Esophagus (tissue), 2 donors: Measurements from ENCODE around the gene CATSPERB. TPM values are rescaled to one million over a fixed set of nuclear protein-coding genes. Genes with fewer than 3 reads are reported as not detected.
"Not testable (repeated sequence)": the region's sequence is repeated elsewhere in the genome, so short reads cannot be mapped to it uniquely, and the experiment has no call there.

Source experiments
- H3K27ac ChIP-seq, 2 donors: one replicate each; pipeline ENCODE4 v1.5.1; 2013; ENCODE audit warnings: low read depth in 2 of 2, mild to moderate bottlenecking in 2 of 2, inconsistent platforms in 1 of 2, low read length in 1 of 2, moderate library complexity in 1 of 2
- H3K27me3 ChIP-seq, 2 donors: one replicate each; pipeline ENCODE4 v1.6.1; 2013; ENCODE audit warnings: low read length in 2 of 2, control low read depth in 1 of 2, mild to moderate bottlenecking in 1 of 2; ENCODE audit not compliant: insufficient read depth in 2 of 2, control insufficient read depth in 1 of 2
- H3K36me3 ChIP-seq, 2 donors: one replicate each; pipeline ENCODE4 v1.6.1; 2013; ENCODE audit warnings: low read length in 1 of 2; ENCODE audit not compliant: control insufficient read depth in 2 of 2, insufficient read depth in 2 of 2
- H3K4me1 ChIP-seq, 2 donors: one replicate each; pipeline ENCODE4 v1.6.1; 2013; ENCODE audit warnings: low read length in 1 of 2; ENCODE audit not compliant: control insufficient read depth in 2 of 2, insufficient read depth in 2 of 2
- H3K4me3 ChIP-seq, 2 donors: one replicate each; pipeline ENCODE4 v1.5.1; 2013; ENCODE audit warnings: low read length in 2 of 2, mild to moderate bottlenecking in 2 of 2, low read depth in 1 of 2, moderate library complexity in 1 of 2
- H3K9me3 ChIP-seq, 2 donors: one replicate each; pipeline ENCODE4 v1.6.1; 2013; ENCODE audit warnings: mild to moderate bottlenecking in 2 of 2, low read depth in 1 of 2, low read length in 1 of 2, moderate library complexity in 1 of 2; ENCODE audit not compliant: control insufficient read depth in 2 of 2, insufficient read depth in 1 of 2
- WGBS, 2 donors: extraction: QIAGEN DNeasy Blood & Tissue Kit; methylation state at CpG; one replicate each; pipeline ENCODE4 v1.1.7; 2013; 5-methylcytosine and 5-hydroxymethylcytosine counted together
- polyA plus RNA-seq, 2 donors: library from polyadenylated mRNA; stranded (reverse); fragments of 200-250 nt; gene quantifications; one replicate each; pipeline ENCODE4 v1.2.3, GENCODE V29; 2013
- donor health status: healthy with polysubstance abuse.
- donor health status: Bipolar disorder and iron deficiency.

CATSPERB gene
- polyA plus RNA-seq, 2 donors = 0.19 to 0.69 TPM

DNA sequence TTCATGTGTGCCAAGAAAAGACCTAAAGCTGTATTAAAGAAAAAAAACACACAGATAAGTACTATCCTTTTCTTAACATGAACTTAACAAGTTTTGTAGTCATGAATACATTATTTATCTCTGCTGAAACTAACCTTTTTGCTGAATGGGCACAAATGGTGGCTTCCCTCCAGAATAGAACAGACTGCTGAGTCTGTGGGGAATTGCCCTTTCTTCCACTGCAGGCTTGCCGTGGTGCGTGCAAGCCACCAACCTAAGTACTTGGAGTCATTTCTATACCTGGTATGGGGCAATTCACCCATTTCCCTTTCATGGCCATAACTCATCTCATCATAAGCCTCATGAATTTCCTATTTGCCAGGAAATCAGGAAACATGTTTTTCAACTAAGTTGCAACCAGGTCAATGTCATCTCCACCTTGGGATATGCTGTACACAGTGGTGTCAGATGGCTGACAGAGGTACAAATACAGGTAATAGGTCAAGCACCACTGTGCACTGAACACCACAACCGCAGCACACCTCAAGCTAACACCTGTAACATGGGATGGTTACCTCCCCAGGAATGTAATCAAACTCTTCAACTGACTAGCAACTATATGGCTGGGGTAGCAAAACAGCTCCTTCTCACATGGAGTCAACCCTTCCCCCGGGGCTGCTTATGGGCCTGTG lies 49.9 kb downstream of the CATSPERB start:
- WGBS, 2 donors = 86 to 90% methylated on average over 4 of the region's 4 CpGs

DNA sequence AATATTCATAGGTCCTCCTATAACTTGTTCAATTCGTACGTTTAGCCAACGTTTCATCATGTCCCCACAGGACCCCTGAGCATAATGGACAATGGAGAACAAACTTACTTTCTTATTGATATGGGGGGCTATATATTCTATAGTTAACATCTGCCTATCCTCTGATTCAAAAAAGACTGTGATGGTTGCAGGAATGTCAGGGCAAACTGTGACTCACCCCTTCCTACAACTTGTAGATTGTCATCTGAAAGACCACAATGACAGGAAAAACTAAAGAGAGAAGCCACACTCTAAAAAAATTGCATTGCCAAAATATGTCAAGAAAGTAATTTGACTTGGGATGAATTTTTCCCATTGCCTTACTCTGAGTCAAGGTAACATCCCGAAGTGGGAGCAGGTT lies 50.8 kb downstream of the CATSPERB start:
- Histone ChIP-seq H3K4me1 (no peaks in the 10 kb centered on the region), H3K36me3 (no peaks in the 10 kb centered on the region), H3K27ac (no peak overlapping the region), H3K27me3 (no peaks in the 10 kb centered on the region), H3K9me3 (peaks cover 0 to 4% of the 10 kb centered on the region in 2 donors), H3K4me3 (no peak overlapping the region)
- 84 to 87% methylated on average over 4 of the region's 4 CpGs for WGBS, 2 donors

More for the DNA sequence above, 49.9 kb downstream of the CATSPERB start:
- Histone ChIP-seq H3K4me3 (no peak overlapping the region), H3K4me1 (no peaks in the 10 kb centered on the region), H3K27me3 (no peaks in the 10 kb centered on the region), H3K36me3 (no peaks in the 10 kb centered on the region), H3K27ac (no peak overlapping the region), H3K9me3 (peaks cover 0 to 4% of the 10 kb centered on the region in 2 donors)

DNA sequence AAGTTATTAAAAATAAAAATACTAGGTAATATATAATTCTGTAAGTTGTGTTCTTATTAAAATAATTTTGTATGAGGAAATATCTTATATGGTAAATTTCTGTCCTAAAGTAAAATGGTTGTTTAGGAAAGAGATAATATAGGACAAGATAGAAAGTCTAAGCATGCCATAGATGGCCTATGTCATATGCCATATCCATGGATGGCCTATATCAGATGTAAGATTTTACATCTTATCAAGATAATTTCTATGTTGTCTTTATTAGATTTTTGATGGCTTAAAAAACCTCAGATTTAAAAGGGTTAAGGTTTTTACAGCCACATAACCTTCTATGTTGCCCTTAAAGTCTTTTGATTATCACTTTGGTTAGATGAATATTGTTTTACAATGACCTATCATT lies 52.6 kb downstream of the CATSPERB start:
- peaks cover 0 to 4% of the 10 kb centered on the region in 2 donors for H3K9me3 ChIP-seq
- H3K36me3 ChIP-seq = no peaks in the 10 kb centered on the region
- no peaks in the 10 kb centered on the region for H3K4me1 ChIP-seq
- no peak overlapping the region for H3K4me3 ChIP-seq
- H3K27me3 ChIP-seq = no peaks in the 10 kb centered on the region
- no peak overlapping the region for H3K27ac ChIP-seq

DNA sequence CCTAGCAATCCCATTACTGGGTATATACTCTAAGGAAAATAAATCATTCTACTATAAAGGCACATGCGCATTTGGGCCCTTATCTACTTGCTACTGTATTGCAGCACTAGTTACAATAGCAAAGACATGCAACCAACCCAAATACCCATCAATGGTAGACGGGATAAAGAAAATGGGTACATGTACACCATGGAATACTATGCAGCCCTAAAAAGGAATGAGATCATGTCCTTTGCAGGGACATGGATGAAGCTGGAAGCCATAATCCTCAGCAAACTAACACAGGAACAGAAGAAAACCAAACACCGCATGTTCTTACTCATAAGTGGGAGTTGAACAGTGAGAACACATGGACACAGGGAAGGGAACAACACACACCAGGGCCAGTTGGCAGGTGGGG lies 54.2 kb downstream of the CATSPERB start:
- WGBS, 2 donors = 92 to 98% methylated on average over 3 of the region's 3 CpGs
- not testable (repeated sequence) for H3K36me3 ChIP-seq, H3K27ac ChIP-seq, H3K9me3 ChIP-seq, H3K27me3 ChIP-seq, H3K4me3 ChIP-seq, H3K4me1 ChIP-seq

DNA sequence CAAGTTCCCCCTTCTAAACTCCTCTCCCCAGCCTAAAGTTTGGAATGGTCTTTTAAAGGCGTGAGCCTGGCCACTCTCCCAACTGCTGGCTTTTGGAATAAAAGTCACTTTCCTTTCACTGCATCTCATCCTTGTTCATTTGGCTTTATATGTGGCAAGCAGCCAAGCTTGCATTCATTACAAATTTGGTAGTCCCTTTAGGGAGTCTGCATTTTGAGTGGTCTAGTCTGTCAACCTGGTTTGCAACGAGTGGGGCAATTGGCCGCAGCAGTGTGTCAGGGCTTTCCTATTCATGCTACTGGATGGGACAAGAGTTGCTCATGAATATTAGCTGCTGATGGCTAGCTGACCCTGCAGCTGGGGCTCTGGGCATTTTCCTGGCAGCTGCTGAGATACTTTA lies 57.0 kb downstream of the CATSPERB start:
- no peaks in the 10 kb centered on the region for H3K4me1 ChIP-seq
- H3K36me3 ChIP-seq = no peaks in the 10 kb centered on the region
- H3K9me3 ChIP-seq = no peaks in the 10 kb centered on the region
- 58 to 81% methylated on average over 3 of the region's 3 CpGs for WGBS, 2 donors
- no peak overlapping the region for H3K4me3 ChIP-seq
- H3K27ac ChIP-seq = no peak overlapping the region
- H3K27me3 ChIP-seq = no peaks in the 10 kb centered on the region

DNA sequence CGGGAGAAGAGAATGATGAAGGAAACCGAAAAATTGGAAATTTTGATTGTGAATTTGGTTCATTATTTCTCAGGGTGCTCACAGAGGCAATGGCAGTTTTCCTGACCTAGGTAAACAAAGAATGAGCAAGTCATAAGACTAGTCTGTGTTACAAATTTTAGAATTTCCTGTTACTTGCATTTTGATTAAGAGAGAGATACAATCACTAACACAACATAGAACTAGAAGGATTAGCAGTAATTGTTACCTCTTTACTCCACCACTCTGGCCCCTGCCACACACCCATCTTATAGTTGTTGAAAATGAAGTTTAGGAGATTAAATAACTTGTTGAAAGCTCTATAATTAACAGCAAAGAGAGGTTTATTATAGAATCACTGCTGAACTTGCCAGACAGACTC lies 62.0 kb downstream of the CATSPERB start:
- Histone ChIP-seq H3K4me3 (no peak overlapping the region), H3K27ac (no peak overlapping the region), H3K27me3 (no peaks in the 10 kb centered on the region), H3K4me1 (no peaks in the 10 kb centered on the region), H3K36me3 (no peaks in the 10 kb centered on the region), H3K9me3 (no peaks in the 10 kb centered on the region)
- 86 to 87% methylated on average over 2 of the region's 2 CpGs for WGBS, 2 donors

DNA sequence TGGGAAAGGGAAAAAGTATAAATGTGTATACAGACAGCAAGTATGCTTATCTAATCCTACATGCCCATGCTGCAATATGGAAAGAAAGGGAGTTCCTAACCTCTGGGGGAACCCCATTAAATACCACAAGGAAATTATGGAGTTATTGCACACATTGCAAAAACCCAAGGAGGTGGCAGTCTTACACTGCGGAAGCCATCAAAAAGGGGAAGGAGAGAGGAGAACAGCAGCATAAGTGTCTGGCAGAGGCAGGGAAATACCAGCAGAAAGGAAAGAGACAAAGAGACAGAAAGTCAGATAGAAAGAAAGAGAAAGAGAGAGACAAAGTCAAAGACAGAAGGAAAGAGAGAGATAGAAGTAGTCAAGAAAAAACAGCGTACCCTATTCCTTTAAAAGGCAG lies 64.8 kb downstream of the CATSPERB start:
- H3K4me3 ChIP-seq, H3K27ac ChIP-seq, H3K9me3 ChIP-seq, H3K4me1 ChIP-seq, H3K27me3 ChIP-seq, H3K36me3 ChIP-seq: not testable (repeated sequence)
- whole genome bisulfite sequencing, 2 donors = 85 to 95% methylated on average over 2 of the region's 2 CpGs

DNA sequence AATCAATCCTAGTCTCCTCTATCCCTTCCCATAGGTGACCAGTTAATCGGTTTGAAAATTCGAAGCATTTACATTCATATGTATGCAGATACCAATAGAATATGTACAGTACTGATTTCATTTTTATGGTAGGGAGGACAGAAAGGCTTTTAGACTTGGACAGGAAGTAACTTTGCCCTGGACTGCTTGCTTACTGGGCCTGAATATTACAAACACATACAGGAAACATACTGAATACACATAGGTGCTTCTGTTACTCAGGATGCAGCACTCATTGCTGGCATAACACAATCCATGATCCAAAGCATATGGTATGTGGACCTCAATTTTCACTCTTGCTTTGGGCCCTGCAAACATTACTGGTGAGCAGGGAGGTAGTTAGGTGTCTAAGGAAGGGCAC lies 71.1 kb downstream of the CATSPERB start:
- no peaks in the 10 kb centered on the region for H3K27me3 ChIP-seq
- WGBS, 2 donors = 42 to 89% methylated on average over 2 of the region's 2 CpGs
- H3K4me3 ChIP-seq = no peak overlapping the region
- H3K4me1 ChIP-seq = no peaks in the 10 kb centered on the region
- H3K36me3 ChIP-seq = no peaks in the 10 kb centered on the region
- H3K9me3 ChIP-seq = no peaks in the 10 kb centered on the region
- H3K27ac ChIP-seq = no peak overlapping the region

DNA sequence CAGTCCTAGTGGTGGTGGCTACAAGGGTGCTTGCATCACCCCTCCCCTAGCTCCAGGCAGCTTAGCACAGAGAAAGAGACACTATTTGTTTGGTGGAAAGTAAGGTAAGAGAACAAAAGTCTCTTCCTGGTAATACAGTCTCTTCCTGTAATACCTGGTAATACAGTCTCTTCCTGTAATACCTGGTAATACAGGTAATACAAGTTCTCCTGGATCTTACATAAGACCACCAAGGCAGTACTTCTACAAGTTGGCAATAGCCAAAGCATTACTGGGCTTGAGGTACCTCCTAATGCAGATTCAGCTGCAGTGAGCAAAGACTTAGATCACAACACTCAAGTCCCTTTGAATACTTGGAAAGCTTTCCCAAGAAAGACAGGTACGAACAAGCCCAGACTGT lies 77.0 kb downstream of the CATSPERB start:
- H3K4me1 ChIP-seq = peaks cover 4 to 5% of the 10 kb centered on the region in 2 donors
- no peaks in the 10 kb centered on the region for H3K9me3 ChIP-seq
- H3K36me3 ChIP-seq = no peaks in the 10 kb centered on the region
- H3K27me3 ChIP-seq = no peaks in the 10 kb centered on the region
- peak overlapping the region; percentile 26 to 71 for H3K27ac ChIP-seq
- H3K4me3 ChIP-seq = no peak overlapping the region
- 56 to 70% methylated on average over 1 of the region's 1 CpG for WGBS, 2 donors

DNA sequence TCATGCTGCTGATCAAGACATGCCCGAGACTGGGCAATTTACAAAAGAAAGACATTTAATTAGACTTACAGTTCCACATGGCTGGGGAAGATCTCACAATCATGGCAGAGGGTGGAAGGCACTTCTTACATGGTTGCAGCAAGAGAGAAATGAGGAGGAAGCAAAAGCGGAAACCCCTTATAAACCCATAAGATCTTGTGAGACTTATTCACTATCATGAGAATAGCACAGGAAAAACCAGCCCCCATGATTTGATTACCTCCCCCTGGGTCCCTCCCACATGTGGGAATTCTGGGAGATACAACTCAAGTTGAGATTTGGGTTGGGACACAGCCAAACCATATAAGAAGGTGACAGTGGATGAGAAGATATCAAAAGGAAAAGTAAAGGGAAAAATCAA lies 78.4 kb downstream of the CATSPERB start:
- 94 to 97% methylated on average over 2 of the region's 2 CpGs for WGBS, 2 donors
- no peak overlapping the region for H3K4me3 ChIP-seq
- H3K4me1 ChIP-seq = peaks cover 4 to 5% of the 10 kb centered on the region in 2 donors
- H3K27me3 ChIP-seq = no peaks in the 10 kb centered on the region
- H3K36me3 ChIP-seq = no peaks in the 10 kb centered on the region
- H3K9me3 ChIP-seq = no peaks in the 10 kb centered on the region
- H3K27ac ChIP-seq = no peak overlapping the region
